Peyer's patch (tissue), 4 donors: ENCODE measurements around the gene KRT33B.

Experiments used
- CTCF ChIP-seq, 6 experiments: fragments of 450-650 bp in 4 of 6; fragments of 200-600 bp in 2 of 6; sonication (generic) in 1 of 6; IDR thresholded peaks; one replicate each; pipeline ENCODE4 v1.5.1; 2017 to 2019; ENCODE audit warnings: antibody characterized with exemption in 6 of 6, mild to moderate bottlenecking in 3 of 6, moderate library complexity in 1 of 6
- POLR2A ChIP-seq, 2 donors: fragments of 450-650 bp; IDR thresholded peaks; one replicate each; pipeline ENCODE4 v1.5.1; 2017; ENCODE audit warnings: antibody characterized with exemption in 2 of 2, mild to moderate bottlenecking in 2 of 2, moderate library complexity in 2 of 2

- no peak for TF ChIP-seq CTCF (IDR thresholded peaks at IDR 0.05)
- TF ChIP-seq POLR2A (IDR thresholded peaks at IDR 0.05) = no peak
Measured at GRCh38 chr17:41413982-41414381, 44.4 kb upstream of the KRT33B start.
